ENCODE measurements around the gene ZNF526. TPM values are rescaled to one million over a fixed set of nuclear protein-coding genes. Genes with fewer than 3 reads are reported as not detected.
A peak's percentile ranks its signal among the peaks of the same experiment; 100 is the strongest.

ZNF526 gene
- total RNA-seq, 1 experiment from 2014 or later = 21.3 TPM

- Histone ChIP-seq H3K27me3 (replicated peaks; ENCODE audit: insufficient read depth, low read depth, low read length, poor library complexity) (no peaks in the 10 kb centered on the region), H3K27ac (ENCODE audit: low read depth, low read length, poor library complexity, severe bottlenecking) (no peak overlapping the region), H3K9me3 (ENCODE audit: low read depth, low read length, poor library complexity, severe bottlenecking) (no peaks in the 10 kb centered on the region), H3K4me1 (ENCODE audit: insufficient read depth, low read length, poor library complexity, severe bottlenecking) (no peaks in the 10 kb centered on the region), H3K36me3 (ENCODE audit: insufficient read depth, low read length, poor library complexity, severe bottlenecking) (peaks cover 45% of the 10 kb centered on the region), H3K4me3 (ENCODE audit: low read depth, low read length, poor library complexity, severe bottlenecking) (no peak overlapping the region)
- CTCF ChIA-PET = no interaction called here
- TF ChIP-seq CTCF (conservative IDR thresholded peaks at IDR 0.05; ENCODE audit: low read depth, low read length) = no peak
- no peak for TF ChIP-seq EZH2 (IDR thresholded peaks at IDR 0.05; ENCODE audit: borderline replicate concordance, low read depth, low read length, poor library complexity, severe bottlenecking)
- TSS peak; percentile 57 for BruUV-seq (replicated peaks)
- POLR2A ChIA-PET (ENCODE audit: low non-redundant PET) = no interaction called here
- DNase-seq (ENCODE audit: low spot score) = no peak
- intact Hi-C loops (cut with micrococcal nuclease; ENCODE audit: unreplicated experiment) = no loop called here
Observed at GRCh38 chr19:42198676-42199439, 21.3 kb upstream of the ZNF526 start.

- ChIA-PET POLR2A (ENCODE audit: low non-redundant PET) (no interaction called here), CTCF (no interaction called here)
- Histone ChIP-seq H3K27ac (ENCODE audit: low read depth, low read length, poor library complexity, severe bottlenecking) (no peak overlapping the region), H3K4me1 (ENCODE audit: insufficient read depth, low read length, poor library complexity, severe bottlenecking) (no peaks in the 10 kb centered on the region), H3K27me3 (replicated peaks; ENCODE audit: insufficient read depth, low read depth, low read length, poor library complexity) (no peaks in the 10 kb centered on the region), H3K36me3 (ENCODE audit: insufficient read depth, low read length, poor library complexity, severe bottlenecking) (peaks cover 51% of the 10 kb centered on the region), H3K9me3 (ENCODE audit: low read depth, low read length, poor library complexity, severe bottlenecking) (no peaks in the 10 kb centered on the region), H3K4me3 (ENCODE audit: low read depth, low read length, poor library complexity, severe bottlenecking) (no peak overlapping the region)
- no TSS peak for BruUV-seq (replicated peaks)
- intact Hi-C loops (cut with micrococcal nuclease; ENCODE audit: unreplicated experiment) = no loop called here
- no peak for DNase-seq (ENCODE audit: low spot score)
- TF ChIP-seq EZH2 (IDR thresholded peaks at IDR 0.05; ENCODE audit: borderline replicate concordance, low read depth, low read length, poor library complexity, severe bottlenecking) (no peak), CTCF (conservative IDR thresholded peaks at IDR 0.05; ENCODE audit: low read depth, low read length) (0 out of 2 replicates have a peak, but pooled peaks have one; percentile 22)
Observed at GRCh38 chr19:42199440-42200115, 20.5 kb upstream of the ZNF526 start.

GRCh38 chr19:42200116-42200715, 19.9 kb upstream of the ZNF526 start:
- BruUV-seq (replicated peaks) = no TSS peak
- Histone ChIP-seq H3K27ac (ENCODE audit: low read depth, low read length, poor library complexity, severe bottlenecking) (no peak overlapping the region), H3K36me3 (ENCODE audit: insufficient read depth, low read length, poor library complexity, severe bottlenecking) (peaks cover 56% of the 10 kb centered on the region), H3K9me3 (ENCODE audit: low read depth, low read length, poor library complexity, severe bottlenecking) (no peaks in the 10 kb centered on the region), H3K4me1 (ENCODE audit: insufficient read depth, low read length, poor library complexity, severe bottlenecking) (no peaks in the 10 kb centered on the region), H3K4me3 (ENCODE audit: low read depth, low read length, poor library complexity, severe bottlenecking) (no peak overlapping the region), H3K27me3 (replicated peaks; ENCODE audit: insufficient read depth, low read depth, low read length, poor library complexity) (no peaks in the 10 kb centered on the region)
- intact Hi-C loops (cut with micrococcal nuclease; ENCODE audit: unreplicated experiment) = no loop called here
- ChIA-PET POLR2A (ENCODE audit: low non-redundant PET) (no interaction called here), CTCF (no interaction called here)
- no peak for TF ChIP-seq CTCF (conservative IDR thresholded peaks at IDR 0.05; ENCODE audit: low read depth, low read length)
- TF ChIP-seq EZH2 (IDR thresholded peaks at IDR 0.05; ENCODE audit: borderline replicate concordance, low read depth, low read length, poor library complexity, severe bottlenecking) = no peak
- no peak for DNase-seq (ENCODE audit: low spot score)

Data from A673 (cell line).